ENCODE measurements around the gene COMT. TPM values are rescaled to one million over a fixed set of nuclear protein-coding genes. Genes with fewer than 3 reads are reported as not detected.

The COMT gene
- total RNA-seq, 1 experiment from 2014 or later: 96.0 TPM

GRCh38 chr22:20014526-20015186 lies 73.1 kb downstream of the COMT start:
- ChIA-PET POLR2A (no interaction called here), CTCF (interaction anchor here (1.7 to 2.2 kb wide), 2 partner anchors 10 to 44 kb away, joined by 4 to 17 read pairs; no protein-coding TSS in a partner anchor)
- BruUV-seq (replicated peaks): no TSS peak
- H3K36me3 ChIP-seq (ENCODE audit: control insufficient read depth, insufficient read depth, low read length): no peaks in the 10 kb centered on the region
- H3K36me3 Mint-ChIP-seq (ENCODE audit: insufficient read depth, unreplicated experiment): no peaks in the 10 kb centered on the region
- no peak for DNase-seq
- no peak overlapping the region for H3K27ac Mint-ChIP-seq (ENCODE audit: unreplicated experiment)
- TF ChIP-seq CTCF (IDR thresholded peaks at IDR 0.05; ENCODE audit: insufficient read depth in 1 of 2, low read depth in 1 of 2, low read length in 1 of 2, severe bottlenecking in 1 of 2, unreplicated experiment in 1 of 2): no peak
- intact Hi-C loops (cut with micrococcal nuclease; ENCODE audit: unreplicated experiment): loop anchor here (5.0 kb wide), 1 partner anchor 68 kb away; the partner anchor contains the start of gene DGCR8
- H3K9me3 ChIP-seq: no peaks in the 10 kb centered on the region
- peak overlapping the region; percentile 57 for H3K4me3 Mint-ChIP-seq (ENCODE audit: unreplicated experiment)
- H3K4me3 ChIP-seq (ENCODE audit: low read depth, low read length): no peak overlapping the region
- peaks cover 11% of the 10 kb centered on the region for H3K4me1 ChIP-seq
- H3K4me1 Mint-ChIP-seq (ENCODE audit: low read depth, unreplicated experiment): no peaks in the 10 kb centered on the region
- no peaks in the 10 kb centered on the region for H3K27me3 Mint-ChIP-seq (ENCODE audit: insufficient read depth, unreplicated experiment)
- H3K9me3 Mint-ChIP-seq (ENCODE audit: unreplicated experiment): no peaks in the 10 kb centered on the region
- H3K27me3 ChIP-seq (replicated peaks; ENCODE audit: control insufficient read depth, insufficient read depth, low read length): no peaks in the 10 kb centered on the region; the same call in 1 of the 2 replicates

GRCh38 chr22:20015187-20015625 lies 73.6 kb downstream of the COMT start:
- H3K36me3 Mint-ChIP-seq (ENCODE audit: insufficient read depth, unreplicated experiment): no peaks in the 10 kb centered on the region
- Histone ChIP-seq H3K9me3 (no peaks in the 10 kb centered on the region), H3K4me1 (peaks cover 11% of the 10 kb centered on the region), H3K27me3 (replicated peaks; ENCODE audit: control insufficient read depth, insufficient read depth, low read length) (no peaks in the 10 kb centered on the region; the same call in 1 of the 2 replicates), H3K4me3 (ENCODE audit: low read depth, low read length) (no peak overlapping the region), H3K36me3 (ENCODE audit: control insufficient read depth, insufficient read depth, low read length) (no peaks in the 10 kb centered on the region)
- no peaks in the 10 kb centered on the region for H3K4me1 Mint-ChIP-seq (ENCODE audit: low read depth, unreplicated experiment)
- BruUV-seq (replicated peaks): no TSS peak
- DNase-seq: no peak
- CTCF ChIA-PET: interaction anchor here (0.7 kb wide), 1 partner anchor 63 kb away, joined by 3 read pairs; no protein-coding TSS in a partner anchor
- no peaks in the 10 kb centered on the region for H3K27me3 Mint-ChIP-seq (ENCODE audit: insufficient read depth, unreplicated experiment)
- intact Hi-C loops (cut with micrococcal nuclease; ENCODE audit: unreplicated experiment): loop anchor here (5.0 kb wide), 1 partner anchor 67 kb away; the partner anchor contains the start of gene DGCR8
- H3K9me3 Mint-ChIP-seq (ENCODE audit: unreplicated experiment): no peaks in the 10 kb centered on the region
- no peak overlapping the region for H3K27ac Mint-ChIP-seq (ENCODE audit: unreplicated experiment)
- peak overlapping the region; percentile 57 for H3K4me3 Mint-ChIP-seq (ENCODE audit: unreplicated experiment)
- no peak for TF ChIP-seq CTCF (IDR thresholded peaks at IDR 0.05; ENCODE audit: insufficient read depth in 1 of 2, low read depth in 1 of 2, low read length in 1 of 2, severe bottlenecking in 1 of 2, unreplicated experiment in 1 of 2)
- POLR2A ChIA-PET: interaction anchor here (0.6 kb wide), 1 partner anchor 70 kb away, joined by 3 read pairs; no protein-coding TSS in a partner anchor

GRCh38 chr22:20015971-20016733 lies 74.6 kb downstream of the COMT start:
- CTCF ChIA-PET: interaction anchor here (0.6 to 0.7 kb wide), 2 partner anchors 53 to 64 kb away, joined by 3 to 4 read pairs; no protein-coding TSS in a partner anchor
- H3K9me3 Mint-ChIP-seq (ENCODE audit: unreplicated experiment): no peaks in the 10 kb centered on the region
- DNase-seq: peak; percentile 59 to 72
- H3K9me3 ChIP-seq: no peaks in the 10 kb centered on the region
- no peaks in the 10 kb centered on the region for H3K36me3 Mint-ChIP-seq (ENCODE audit: insufficient read depth, unreplicated experiment)
- peaks cover 11% of the 10 kb centered on the region for H3K4me1 ChIP-seq
- peak overlapping the region; percentile 57 for H3K4me3 ChIP-seq (ENCODE audit: low read depth, low read length)
- H3K27ac Mint-ChIP-seq (ENCODE audit: unreplicated experiment): no peak overlapping the region
- no peak for TF ChIP-seq CTCF (IDR thresholded peaks at IDR 0.05; ENCODE audit: insufficient read depth in 1 of 2, low read depth in 1 of 2, low read length in 1 of 2, severe bottlenecking in 1 of 2, unreplicated experiment in 1 of 2)
- H3K4me3 Mint-ChIP-seq (ENCODE audit: unreplicated experiment): peak overlapping the region; percentile 85
- no peaks in the 10 kb centered on the region; the same call in 1 of the 2 replicates for H3K27me3 ChIP-seq (replicated peaks; ENCODE audit: control insufficient read depth, insufficient read depth, low read length)
- no peaks in the 10 kb centered on the region for H3K36me3 ChIP-seq (ENCODE audit: control insufficient read depth, insufficient read depth, low read length)
- intact Hi-C loops (cut with micrococcal nuclease; ENCODE audit: unreplicated experiment): loop anchor here (2.0 to 5.0 kb wide), 2 partner anchors 45 to 66 kb away; partner anchors contain the start of gene DGCR8
- no peaks in the 10 kb centered on the region for H3K4me1 Mint-ChIP-seq (ENCODE audit: low read depth, unreplicated experiment)
- no peaks in the 10 kb centered on the region for H3K27me3 Mint-ChIP-seq (ENCODE audit: insufficient read depth, unreplicated experiment)
- POLR2A ChIA-PET: interaction anchor here (0.5 to 0.6 kb wide), 2 partner anchors 63 to 69 kb away, joined by 3 read pairs; no protein-coding TSS in a partner anchor
- no TSS peak for BruUV-seq (replicated peaks)

All from Caco-2 (cell line).